WTC11 (cell line): ENCODE measurements around the gene OPRL1. TPM values are rescaled to one million over a fixed set of nuclear protein-coding genes. Genes with fewer than 3 reads are reported as not detected.
A peak's percentile ranks its signal among the peaks of the same experiment; 100 is the strongest.

Experiments used
- ATAC-seq: fragments of 200-7000 bp; cut with Tn5 transposase; 2 replicates; pipeline ENCODE4 v1.10.0; 2021; ENCODE audit warnings: mild to moderate bottlenecking, moderate library complexity
- CTCF ChIA-PET: fragments of 300-600 bp; sonication (Branson Sonifier 250); formaldehyde crosslinking; loops from one replicate; lab custom pipeline; 2021; ENCODE audit warnings: antibody characterized with exemption; lab: Charles Lee
- POLR2A ChIA-PET: fragments of 350-600 bp; sonication (Branson Sonifier 250); formaldehyde crosslinking; loops from one replicate; lab custom pipeline; 2021; ENCODE audit warnings: antibody characterized with exemption; lab: Charles Lee
- DNase-seq: peaks from one replicate; pipeline ENCODE4 v3.0.0; 2021; ENCODE audit warnings: low spot score
- H3K27ac Mint-ChIP-seq: 2 replicates; pipeline ENCODE4 v1.8.0; 2021; ENCODE audit warnings: mixed read lengths
- H3K27me3 Mint-ChIP-seq: 2 replicates; pipeline ENCODE4 v1.8.0; 2021; ENCODE audit warnings: low read depth, mild to moderate bottlenecking, moderate library complexity, mixed read lengths
- H3K36me3 Mint-ChIP-seq: 2 replicates; pipeline ENCODE4 v1.8.0; 2021; ENCODE audit warnings: mixed read lengths
- H3K4me1 Mint-ChIP-seq: 2 replicates; pipeline ENCODE4 v1.8.0; 2022; ENCODE audit warnings: mixed read lengths
- H3K4me3 Mint-ChIP-seq: 2 replicates; pipeline ENCODE4 v1.8.0; 2021; ENCODE audit warnings: mild to moderate bottlenecking, moderate library complexity, mixed read lengths
- H3K9me3 Mint-ChIP-seq: 2 replicates; pipeline ENCODE4 v1.8.0; 2021; ENCODE audit warnings: mixed read lengths
- ARID4B ChIP-seq: sonication (generic); formaldehyde crosslinking; IDR thresholded peaks from 2 replicates; pipeline ENCODE4 v1.8.0; 2023; ENCODE audit warnings: missing genetic modification reagents, mild to moderate bottlenecking, borderline replicate concordance
- FOXJ3 ChIP-seq: sonication (generic); formaldehyde crosslinking; IDR thresholded peaks from 2 replicates; pipeline ENCODE4 v1.9.0; 2021; ENCODE audit warnings: missing genetic modification reagents, mild to moderate bottlenecking, borderline replicate concordance
- FOXP1 ChIP-seq: sonication (generic); formaldehyde crosslinking; IDR thresholded peaks from 2 replicates; pipeline ENCODE4 v1.8.0; 2022; ENCODE audit warnings: missing genetic modification reagents, mild to moderate bottlenecking, moderate library complexity, borderline replicate concordance
- GTF2I ChIP-seq: fragments of 250-450 bp; sonication (Bioruptor Pico); conservative IDR thresholded peaks from 2 replicates; pipeline ENCODE4 v1.4.0; 2021; ENCODE audit warnings: mild to moderate bottlenecking
- KAT7 ChIP-seq: sonication (generic); formaldehyde crosslinking; IDR thresholded peaks from 2 replicates; pipeline ENCODE4 v1.8.1; 2023; ENCODE audit warnings: missing genetic modification reagents, mild to moderate bottlenecking, borderline replicate concordance
- NFE2L1 ChIP-seq: sonication (generic); formaldehyde crosslinking; IDR thresholded peaks from 2 replicates; pipeline ENCODE4 v1.8.1; 2023; ENCODE audit warnings: missing genetic modification reagents
- NR3C1 ChIP-seq: sonication (generic); formaldehyde crosslinking; conservative IDR thresholded peaks from 2 replicates; pipeline ENCODE4 v1.8.1; 2023; ENCODE audit warnings: low read depth, mild to moderate bottlenecking, missing genetic modification reagents
- OVOL2 ChIP-seq: fragments of 250-450 bp; sonication (Bioruptor Pico); IDR thresholded peaks from 2 replicates; pipeline ENCODE4 v1.9.0; 2021; ENCODE audit warnings: mild to moderate bottlenecking, borderline replicate concordance
- ZBTB21 ChIP-seq: sonication (generic); formaldehyde crosslinking; IDR thresholded peaks from 2 replicates; pipeline ENCODE4 v1.8.1; 2023; ENCODE audit warnings: mild to moderate bottlenecking, missing genetic modification reagents, borderline replicate concordance
- ZSCAN18 ChIP-seq: fragments of 250-450 bp; sonication (Bioruptor Pico); IDR thresholded peaks from 2 replicates; pipeline ENCODE4 v2.1.2; 2022; ENCODE audit warnings: mild to moderate bottlenecking, moderate library complexity
- total RNA-seq: library from RNA; stranded (reverse); gene quantifications from 3 replicates; pipeline ENCODE4 v1.2.3, GENCODE V29; 2021
- TF ChIP-seq, protein P1 (sequence below): sonication (generic); formaldehyde crosslinking; IDR thresholded peaks from 2 replicates; pipeline ENCODE4 v1.8.1; 2023; ENCODE audit warnings: mild to moderate bottlenecking, missing genetic modification reagents
- TF ChIP-seq, protein P2 (sequence below): sonication (generic); formaldehyde crosslinking; IDR thresholded peaks from 2 replicates; pipeline ENCODE4 v1.8.1; 2023; ENCODE audit warnings: mild to moderate bottlenecking, moderate library complexity, missing genetic modification reagents

The OPRL1 gene
- total RNA-seq, 1 experiment from 2014 or later = 2.0 TPM

DNA sequence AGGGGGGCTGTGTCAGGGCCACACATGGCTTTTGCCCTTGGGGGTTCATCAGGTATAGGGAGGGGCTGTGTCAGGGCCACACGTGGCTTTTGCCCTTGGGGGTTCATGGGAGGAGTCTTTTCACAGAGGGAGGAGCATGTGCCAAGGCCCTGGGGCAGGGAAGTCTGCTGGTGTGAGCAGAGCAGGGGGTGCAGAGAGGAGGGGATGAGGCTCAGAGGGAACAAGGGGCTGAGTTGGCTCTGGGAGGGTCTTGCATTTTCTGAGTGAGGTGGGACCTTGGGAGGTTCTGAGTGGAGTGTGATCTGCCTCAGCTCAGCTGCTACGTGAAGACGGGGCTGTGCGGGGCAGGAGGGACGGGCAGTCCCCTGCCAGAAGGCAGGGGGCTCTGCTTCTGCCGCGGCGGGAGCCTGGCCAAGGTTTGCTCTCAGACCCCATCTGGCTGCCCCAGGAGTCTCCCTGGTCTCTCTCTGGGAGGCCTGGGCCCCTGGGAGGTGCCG is 24.4 kb upstream of the OPRL1 start:
- Mint-ChIP-seq H3K27ac (no peak overlapping the region), H3K4me3 (no peak overlapping the region), H3K9me3 (no peaks in the 10 kb centered on the region), H3K27me3 (peaks cover 19% of the 10 kb centered on the region), H3K4me1 (peaks cover 22% of the 10 kb centered on the region), H3K36me3 (no peaks in the 10 kb centered on the region)
- DNase-seq (no peak), ATAC-seq (no peak)
- ChIA-PET POLR2A (interaction anchor here (0.6 kb wide), 1 partner anchor 153 kb away, joined by 3 read pairs; no protein-coding TSS in a partner anchor), CTCF (interaction anchor here (1.9 to 2.4 kb wide), 3 partner anchors 11 to 14 kb away, joined by 7 to 12 read pairs (median 11); no protein-coding TSS in a partner anchor)
- TF ChIP-seq, protein P1, sequence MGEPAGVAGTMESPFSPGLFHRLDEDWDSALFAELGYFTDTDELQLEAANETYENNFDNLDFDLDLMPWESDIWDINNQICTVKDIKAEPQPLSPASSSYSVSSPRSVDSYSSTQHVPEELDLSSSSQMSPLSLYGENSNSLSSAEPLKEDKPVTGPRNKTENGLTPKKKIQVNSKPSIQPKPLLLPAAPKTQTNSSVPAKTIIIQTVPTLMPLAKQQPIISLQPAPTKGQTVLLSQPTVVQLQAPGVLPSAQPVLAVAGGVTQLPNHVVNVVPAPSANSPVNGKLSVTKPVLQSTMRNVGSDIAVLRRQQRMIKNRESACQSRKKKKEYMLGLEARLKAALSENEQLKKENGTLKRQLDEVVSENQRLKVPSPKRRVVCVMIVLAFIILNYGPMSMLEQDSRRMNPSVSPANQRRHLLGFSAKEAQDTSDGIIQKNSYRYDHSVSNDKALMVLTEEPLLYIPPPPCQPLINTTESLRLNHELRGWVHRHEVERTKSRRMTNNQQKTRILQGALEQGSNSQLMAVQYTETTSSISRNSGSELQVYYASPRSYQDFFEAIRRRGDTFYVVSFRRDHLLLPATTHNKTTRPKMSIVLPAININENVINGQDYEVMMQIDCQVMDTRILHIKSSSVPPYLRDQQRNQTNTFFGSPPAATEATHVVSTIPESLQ (CRISPR knock-in tag) = no peak
- peak; percentile 62; the same call in 1 of the 2 replicates for TF ChIP-seq GTF2I (CRISPR knock-in tag)

DNA sequence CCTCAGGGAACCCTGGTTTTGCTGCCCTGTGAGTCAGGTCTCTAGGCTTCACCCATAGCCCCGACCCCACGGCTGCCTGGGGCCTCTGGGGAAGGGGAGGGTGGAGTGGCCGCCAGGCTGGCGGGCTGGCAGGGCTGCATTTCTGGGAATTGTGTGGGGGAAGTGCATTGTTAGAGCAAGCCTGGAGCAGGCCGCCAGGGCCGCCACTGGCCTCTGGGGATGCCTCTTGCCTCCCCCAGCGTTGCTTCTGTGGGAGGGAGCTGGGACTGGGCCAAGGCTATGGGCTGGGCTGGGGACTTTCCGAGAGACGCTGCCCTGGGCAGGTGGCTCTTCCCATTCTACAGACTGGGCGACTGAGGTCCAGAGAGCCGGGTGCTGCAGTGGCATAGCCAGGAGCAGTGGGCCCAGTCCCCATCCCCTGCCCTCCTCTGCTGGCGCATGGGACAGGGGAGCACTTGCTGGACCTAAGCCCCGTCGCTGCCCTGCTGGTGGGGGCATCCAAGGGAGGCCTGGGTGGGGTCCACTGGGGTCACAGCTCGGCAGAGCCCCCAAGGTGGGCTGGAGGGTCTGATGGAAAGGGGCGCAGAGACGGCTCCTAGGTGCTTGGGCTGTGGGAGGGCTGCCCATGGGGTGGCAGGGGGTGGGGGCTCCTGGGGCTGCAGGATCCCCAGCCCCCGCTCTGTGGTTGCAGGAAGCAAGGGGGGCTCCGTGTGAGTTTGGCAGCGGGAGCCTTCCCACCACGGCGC is 23.8 kb upstream of the OPRL1 start:
- H3K4me3 Mint-ChIP-seq = no peak overlapping the region
- no peak for DNase-seq
- no peak overlapping the region for H3K27ac Mint-ChIP-seq
- H3K9me3 Mint-ChIP-seq = no peaks in the 10 kb centered on the region
- TF ChIP-seq GTF2I (CRISPR knock-in tag) = 0 out of 2 replicates have a peak, but pooled peaks have one; percentile 48
- no peak for TF ChIP-seq ARID4B
- TF ChIP-seq, all 79 proteins: peak for 1
- POLR2A ChIA-PET = no interaction called here
- Mint-ChIP-seq H3K36me3 (no peaks in the 10 kb centered on the region), H3K4me1 (peaks cover 22% of the 10 kb centered on the region), H3K27me3 (peaks cover 13% of the 10 kb centered on the region)
- no peak for ATAC-seq
- CTCF ChIA-PET = interaction anchor here (1.2 to 2.9 kb wide), 8 partner anchors 10 to 200 kb away, joined by 3 to 40 read pairs (median 8); partner anchors contain the start of genes OPRL1, PRPF6, RGS19 and SAMD10

DNA sequence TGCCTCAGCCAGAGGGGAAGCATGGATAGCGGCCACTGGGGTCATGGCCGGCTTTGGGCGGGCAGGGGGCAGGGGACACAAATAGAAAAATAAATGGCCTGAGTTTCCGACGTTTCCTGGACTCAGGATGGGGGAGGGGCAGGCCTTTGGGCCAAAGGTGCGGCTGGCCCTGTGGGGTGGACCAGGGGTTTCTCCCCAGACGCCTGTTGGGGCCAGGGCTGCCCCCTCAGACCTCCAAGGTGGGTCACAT is 23.3 kb upstream of the OPRL1 start:
- Mint-ChIP-seq H3K36me3 (no peaks in the 10 kb centered on the region), H3K9me3 (no peaks in the 10 kb centered on the region), H3K27ac (no peak overlapping the region), H3K27me3 (peaks cover 9% of the 10 kb centered on the region), H3K4me1 (peaks cover 22% of the 10 kb centered on the region), H3K4me3 (no peak overlapping the region)
- CTCF ChIA-PET = interaction anchor here (1.0 to 2.9 kb wide), 10 partner anchors 11 to 560 kb away, joined by 3 to 40 read pairs (median 6); partner anchors contain the start of genes OPRL1, PRPF6, RGS19 and SAMD10
- POLR2A ChIA-PET = no interaction called here
- DNase-seq = no peak
- no peak for ATAC-seq
- TF ChIP-seq FOXJ3 (CRISPR knock-in tag) (no peak), OVOL2 (CRISPR knock-in tag) (no peak), NFE2L1 (CRISPR knock-in tag) (no peak)

GRCh38 chr20:64056889-64057627 is 22.8 kb upstream of the OPRL1 start:
- POLR2A ChIA-PET = interaction anchor here (0.6 to 1.1 kb wide), 2 partner anchors 57 to 77 kb away, joined by 3 to 4 read pairs; no protein-coding TSS in a partner anchor
- CTCF ChIA-PET = interaction anchor here (0.6 to 2.9 kb wide), 33 partner anchors 7 to 561 kb away, joined by 3 to 40 read pairs (median 3); partner anchors contain the start of genes NPBWR2, OPRL1, PRPF6 and RGS19
- H3K4me1 Mint-ChIP-seq = peaks cover 23% of the 10 kb centered on the region
- peaks cover 5% of the 10 kb centered on the region for H3K27me3 Mint-ChIP-seq
- H3K36me3 Mint-ChIP-seq = no peaks in the 10 kb centered on the region
- H3K4me3 Mint-ChIP-seq = no peak overlapping the region
- H3K27ac Mint-ChIP-seq = no peak overlapping the region
- DNase-seq (no peak), ATAC-seq (no peak; the same call in 1 of the 2 replicates)
- no peaks in the 10 kb centered on the region for H3K9me3 Mint-ChIP-seq
- TF ChIP-seq KAT7 (no peak), ZBTB21 (CRISPR knock-in tag) (peak; percentile 46; the same call in 1 of the 2 replicates), NR3C1 (CRISPR knock-in tag) (0 out of 2 replicates have a peak, but pooled peaks have one; percentile 34), FOXP1 (peak; percentile 14; the same call in 1 of the 2 replicates), ZSCAN18 (no peak)
- TF ChIP-seq, protein P2, sequence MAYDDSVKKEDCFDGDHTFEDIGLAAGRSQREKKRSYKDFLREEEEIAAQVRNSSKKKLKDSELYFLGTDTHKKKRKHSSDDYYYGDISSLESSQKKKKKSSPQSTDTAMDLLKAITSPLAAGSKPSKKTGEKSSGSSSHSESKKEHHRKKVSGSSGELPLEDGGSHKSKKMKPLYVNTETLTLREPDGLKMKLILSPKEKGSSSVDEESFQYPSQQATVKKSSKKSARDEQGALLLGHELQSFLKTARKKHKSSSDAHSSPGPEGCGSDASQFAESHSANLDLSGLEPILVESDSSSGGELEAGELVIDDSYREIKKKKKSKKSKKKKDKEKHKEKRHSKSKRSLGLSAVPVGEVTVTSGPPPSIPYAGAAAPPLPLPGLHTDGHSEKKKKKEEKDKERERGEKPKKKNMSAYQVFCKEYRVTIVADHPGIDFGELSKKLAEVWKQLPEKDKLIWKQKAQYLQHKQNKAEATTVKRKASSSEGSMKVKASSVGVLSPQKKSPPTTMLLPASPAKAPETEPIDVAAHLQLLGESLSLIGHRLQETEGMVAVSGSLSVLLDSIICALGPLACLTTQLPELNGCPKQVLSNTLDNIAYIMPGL = 0 out of 2 replicates have a peak, but pooled peaks have one; percentile 1
